Cardiac muscle cell (in vitro differentiated cells and primary cell): ENCODE data around the gene IL17D. TPM values are rescaled to one million over a fixed set of nuclear protein-coding genes. Genes with fewer than 3 reads are reported as not detected.
A peak's percentile ranks its signal among the peaks of the same experiment; 100 is the strongest.

Source experiments
- DNase-seq, 2 donors: peaks; one replicate each; pipeline versions ENCODE4 v3.0.0 to v3.0.0-alpha.2; 2010 to 2017; ENCODE audit warnings: low read depth in 1 of 2, low spot score in 1 of 2
- H3K27ac ChIP-seq: fragments of 200-600 bp; sonication (generic); 2 replicates; pipeline ENCODE4 v1.5.1; 2016
- H3K27me3 ChIP-seq: fragments of 200-600 bp; sonication (generic); 2 replicates; pipeline ENCODE4 v1.6.0; 2016; ENCODE audit warnings: control low read depth
- H3K36me3 ChIP-seq: fragments of 200-600 bp; sonication (generic); 2 replicates; pipeline ENCODE4 v1.5.1; 2016; ENCODE audit warnings: control low read depth
- H3K4me1 ChIP-seq: fragments of 200-600 bp; sonication (generic); 2 replicates; pipeline ENCODE4 v1.8.1; 2017; ENCODE audit warnings: low read depth, mild to moderate bottlenecking, mixed run types
- H3K4me3 ChIP-seq: fragments of 200-600 bp; sonication (generic); 2 replicates; pipeline ENCODE4 v1.5.1; 2016; ENCODE audit warnings: mild to moderate bottlenecking
- H3K9me3 ChIP-seq: fragments of 200-600 bp; sonication (generic); 2 replicates; pipeline ENCODE4 v1.5.1; 2017; ENCODE audit warnings: low read depth, mild to moderate bottlenecking, control low read depth
- polyA plus RNA-seq: library from polyadenylated mRNA; unstranded; fragments of >200 nt; fragmentation: Nextera tagmentation; extraction: Ambion mirVana; gene quantifications from 2 replicates; pipeline ENCODE4 v1.2.1, GENCODE V29; 2016
- total RNA-seq: library from RNA; depleted of rRNA; stranded (reverse); fragments of >200 nt; gene quantifications from 2 replicates; pipeline ENCODE4 v1.2.3, GENCODE V29; 2016
- TF ChIP-seq, protein P1 (sequence below): IDR thresholded peaks from 2 replicates; pipeline ENCODE4 v1.5.1; 2012; ENCODE audit warnings: low read depth, mild to moderate bottlenecking, low read length

The IL17D gene
- total and polyA plus RNA-seq, 2 experiments from 2014 or later: 30.4 to 118 TPM

- Histone ChIP-seq H3K4me1 (peaks cover 8% of the 10 kb centered on the region), H3K27me3 (no peaks in the 10 kb centered on the region), H3K36me3 (peaks cover 5% of the 10 kb centered on the region), H3K4me3 (no peak overlapping the region), H3K9me3 (no peaks in the 10 kb centered on the region), H3K27ac (no peak overlapping the region)
- DNase-seq: no peak
- TF ChIP-seq, protein P1, sequence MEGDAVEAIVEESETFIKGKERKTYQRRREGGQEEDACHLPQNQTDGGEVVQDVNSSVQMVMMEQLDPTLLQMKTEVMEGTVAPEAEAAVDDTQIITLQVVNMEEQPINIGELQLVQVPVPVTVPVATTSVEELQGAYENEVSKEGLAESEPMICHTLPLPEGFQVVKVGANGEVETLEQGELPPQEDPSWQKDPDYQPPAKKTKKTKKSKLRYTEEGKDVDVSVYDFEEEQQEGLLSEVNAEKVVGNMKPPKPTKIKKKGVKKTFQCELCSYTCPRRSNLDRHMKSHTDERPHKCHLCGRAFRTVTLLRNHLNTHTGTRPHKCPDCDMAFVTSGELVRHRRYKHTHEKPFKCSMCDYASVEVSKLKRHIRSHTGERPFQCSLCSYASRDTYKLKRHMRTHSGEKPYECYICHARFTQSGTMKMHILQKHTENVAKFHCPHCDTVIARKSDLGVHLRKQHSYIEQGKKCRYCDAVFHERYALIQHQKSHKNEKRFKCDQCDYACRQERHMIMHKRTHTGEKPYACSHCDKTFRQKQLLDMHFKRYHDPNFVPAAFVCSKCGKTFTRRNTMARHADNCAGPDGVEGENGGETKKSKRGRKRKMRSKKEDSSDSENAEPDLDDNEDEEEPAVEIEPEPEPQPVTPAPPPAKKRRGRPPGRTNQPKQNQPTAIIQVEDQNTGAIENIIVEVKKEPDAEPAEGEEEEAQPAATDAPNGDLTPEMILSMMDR: no peak
These were observed 14.2 kb upstream of the IL17D start for GRCh38 chr13:20689291-20689690.

DNA sequence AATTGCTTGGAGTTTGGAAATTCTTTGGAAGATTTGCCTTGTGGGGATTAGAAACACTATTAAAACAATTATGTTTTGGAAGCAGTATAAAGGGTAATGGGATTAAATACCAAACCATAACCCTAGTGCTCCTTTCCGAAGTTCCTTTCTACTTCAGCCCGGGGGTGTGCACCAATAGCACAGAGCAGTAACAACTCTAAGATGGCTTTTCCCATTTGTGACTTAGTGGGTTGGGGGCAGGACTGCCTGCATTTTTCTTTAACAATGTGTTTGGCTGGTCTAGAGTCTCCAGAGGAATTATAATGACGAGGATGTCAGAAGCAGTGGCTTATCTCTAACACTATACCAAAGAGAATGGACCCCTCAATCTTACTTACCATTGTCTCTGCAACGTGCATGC is 11.9 kb upstream of the IL17D start:
- H3K27ac ChIP-seq: no peak overlapping the region
- no peaks in the 10 kb centered on the region for H3K27me3 ChIP-seq
- H3K36me3 ChIP-seq: peaks cover 5% of the 10 kb centered on the region
- H3K4me1 ChIP-seq: peaks cover 8% of the 10 kb centered on the region
- DNase-seq: no peak
- H3K9me3 ChIP-seq: no peaks in the 10 kb centered on the region
- TF ChIP-seq, protein P1: no peak
- no peak overlapping the region for H3K4me3 ChIP-seq

- peaks cover 3% of the 10 kb centered on the region for H3K36me3 ChIP-seq
- H3K9me3 ChIP-seq: no peaks in the 10 kb centered on the region
- H3K27ac ChIP-seq: no peak overlapping the region
- DNase-seq: no peak
- TF ChIP-seq, protein P1: no peak
- no peaks in the 10 kb centered on the region for H3K27me3 ChIP-seq
- H3K4me1 ChIP-seq: no peaks in the 10 kb centered on the region
- no peak overlapping the region for H3K4me3 ChIP-seq
These were observed 7.4 kb upstream of the IL17D start for GRCh38 chr13:20696073-20696472.

DNA sequence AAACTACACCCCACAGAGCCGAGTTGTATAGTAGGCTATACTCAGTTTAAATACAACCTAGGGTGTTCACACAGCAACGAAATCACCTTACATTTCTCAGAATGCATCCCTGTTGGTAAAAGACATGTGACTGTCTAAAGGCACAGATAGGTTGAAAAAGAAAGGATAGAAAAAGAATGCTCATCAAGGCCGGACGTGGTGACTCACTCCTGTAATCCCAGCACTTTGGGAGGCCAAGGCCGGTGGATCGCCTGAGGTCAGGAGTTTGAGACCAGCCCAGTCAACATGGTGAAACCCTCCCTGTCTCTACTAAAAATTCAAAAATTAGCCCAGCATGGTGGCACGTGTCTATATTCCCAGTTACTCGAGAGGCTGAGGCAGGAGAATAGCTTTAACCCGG is 3.8 kb upstream of the IL17D start:
- Histone ChIP-seq H3K27me3 (peaks cover 6% of the 10 kb centered on the region), H3K27ac (no peak overlapping the region), H3K9me3 (no peaks in the 10 kb centered on the region), H3K4me1 (peaks cover 12% of the 10 kb centered on the region), H3K4me3 (no peak overlapping the region), H3K36me3 (no peaks in the 10 kb centered on the region)
- DNase-seq: no peak
- TF ChIP-seq, protein P1: no peak

- Histone ChIP-seq H3K36me3 (no peaks in the 10 kb centered on the region), H3K27ac (no peak overlapping the region), H3K9me3 (no peaks in the 10 kb centered on the region), H3K4me3 (no peak overlapping the region), H3K4me1 (peaks cover 12% of the 10 kb centered on the region), H3K27me3 (peaks cover 6% of the 10 kb centered on the region)
- TF ChIP-seq, protein P1: no peak
- DNase-seq: no peak
These were observed 3.2 kb upstream of the IL17D start for GRCh38 chr13:20700288-20700687.

DNA sequence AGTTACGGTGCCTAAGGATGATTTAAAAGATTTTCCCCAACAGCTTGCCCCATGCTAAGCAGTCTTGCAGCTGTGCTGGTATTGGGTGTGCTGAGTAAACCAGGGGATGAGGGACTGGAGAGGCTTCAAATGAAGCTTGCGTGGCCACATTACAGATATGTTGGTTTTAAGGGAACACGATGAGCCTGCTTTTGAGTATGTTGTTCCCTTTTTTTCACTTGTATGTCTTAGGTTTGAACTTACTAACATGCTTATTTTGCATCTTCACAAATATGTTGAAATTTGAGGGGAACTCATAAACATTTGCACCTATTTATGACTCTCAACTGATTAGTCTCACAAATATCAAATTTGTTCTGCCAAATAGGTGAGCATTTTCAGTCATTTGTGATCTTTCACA is 2.0 kb upstream of the IL17D start:
- TF ChIP-seq, protein P1: no peak
- H3K4me3 ChIP-seq: peak overlapping the region; percentile 42
- H3K36me3 ChIP-seq: no peaks in the 10 kb centered on the region
- H3K27me3 ChIP-seq: peaks cover 6% of the 10 kb centered on the region
- DNase-seq: no peak
- no peak overlapping the region for H3K27ac ChIP-seq
- no peaks in the 10 kb centered on the region for H3K9me3 ChIP-seq
- peaks cover 12% of the 10 kb centered on the region for H3K4me1 ChIP-seq
